CD4-positive, alpha-beta T cell treated with Interferon alpha-2 for 1 hour (primary cell): ENCODE results near the gene PTPRE.

Experiments
- DNase-seq, 2 donors: peaks; one replicate each; pipeline ENCODE4 v3.0.0-alpha.2; 2020 to 2022

PTPRE gene

DNA sequence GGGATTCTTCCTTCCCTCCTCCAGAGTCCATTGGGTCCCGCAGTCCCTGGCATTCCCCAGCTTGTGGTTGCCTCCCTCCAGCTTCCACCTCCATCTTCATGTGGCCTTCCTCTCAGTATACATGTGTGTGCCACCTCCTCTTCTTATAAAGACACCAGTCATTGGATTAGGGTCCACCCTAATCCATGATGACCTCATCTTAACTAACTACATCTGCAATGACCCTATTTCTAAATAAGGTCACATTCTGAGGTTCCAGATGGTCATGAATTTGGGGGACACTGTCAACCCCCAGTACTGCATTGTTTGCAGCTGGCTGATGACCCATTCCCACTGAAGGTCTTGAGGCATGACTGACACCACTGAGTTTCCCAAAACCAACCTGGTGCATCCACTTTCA lies 99.0 kb downstream of the PTPRE start:
- no peak for DNase-seq

- no peak for DNase-seq
Observed at GRCh38 chr10:128007056-128007455, 100.2 kb downstream of the PTPRE start.

DNA sequence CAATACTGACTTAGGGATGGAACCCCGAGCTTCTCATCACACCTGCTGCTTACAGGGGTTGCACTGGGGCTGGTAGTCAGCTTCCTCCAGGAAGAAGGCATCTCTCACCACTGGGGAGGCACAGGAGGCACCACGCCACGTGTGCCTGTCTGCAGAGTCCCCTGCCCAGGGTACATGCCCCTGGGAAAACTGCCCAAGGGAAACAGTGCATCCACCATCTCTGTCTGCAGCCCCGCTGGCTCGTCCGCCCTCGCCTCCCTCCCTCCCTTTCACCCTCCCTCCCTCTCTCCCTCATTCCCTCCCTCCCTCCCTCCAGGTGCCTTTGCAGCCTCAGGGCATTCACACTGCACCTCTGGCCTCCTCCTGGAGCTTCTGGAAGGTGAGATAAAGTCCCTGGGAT lies 101.1 kb downstream of the PTPRE start:
- DNase-seq, result no peak

GRCh38 chr10:128008521-128009250 lies 101.8 kb downstream of the PTPRE start:
- no peak for DNase-seq

DNA sequence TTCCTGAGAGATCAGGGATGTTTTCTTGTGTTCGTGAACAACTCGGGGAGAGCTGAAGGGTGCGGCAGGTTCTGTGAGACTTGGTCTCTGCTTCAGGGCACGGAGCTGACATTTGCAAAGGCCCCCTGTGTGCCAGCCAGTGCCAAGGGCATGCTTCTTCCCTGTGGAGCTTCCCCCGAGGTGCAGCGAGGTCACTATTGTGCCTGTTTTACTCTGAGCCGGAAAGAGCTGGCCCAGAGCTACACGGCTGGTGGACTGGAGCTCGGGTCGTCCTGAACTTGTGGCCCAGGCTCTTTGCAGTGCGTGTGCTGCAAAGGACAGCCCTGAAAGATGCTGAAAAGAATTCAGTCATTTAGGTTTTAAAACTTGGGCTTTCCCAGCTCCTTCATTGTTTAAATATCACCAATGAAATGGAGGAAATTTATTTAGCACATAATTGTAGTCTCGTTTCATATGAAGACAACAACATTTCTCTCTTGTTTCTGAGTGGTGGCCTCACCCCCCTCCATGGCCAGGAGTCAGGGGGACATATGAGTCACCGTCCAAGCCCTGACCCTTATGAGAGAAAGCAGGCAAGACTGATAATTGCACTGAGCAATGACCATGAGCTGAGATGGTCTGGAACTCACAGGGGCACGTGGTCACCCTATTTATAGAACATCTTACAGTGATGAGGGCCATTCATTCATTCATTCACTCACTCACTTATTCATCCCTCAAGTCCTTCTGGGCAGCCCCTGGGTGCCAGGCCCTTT lies 102.6 kb downstream of the PTPRE start:
- no peak for DNase-seq

DNA sequence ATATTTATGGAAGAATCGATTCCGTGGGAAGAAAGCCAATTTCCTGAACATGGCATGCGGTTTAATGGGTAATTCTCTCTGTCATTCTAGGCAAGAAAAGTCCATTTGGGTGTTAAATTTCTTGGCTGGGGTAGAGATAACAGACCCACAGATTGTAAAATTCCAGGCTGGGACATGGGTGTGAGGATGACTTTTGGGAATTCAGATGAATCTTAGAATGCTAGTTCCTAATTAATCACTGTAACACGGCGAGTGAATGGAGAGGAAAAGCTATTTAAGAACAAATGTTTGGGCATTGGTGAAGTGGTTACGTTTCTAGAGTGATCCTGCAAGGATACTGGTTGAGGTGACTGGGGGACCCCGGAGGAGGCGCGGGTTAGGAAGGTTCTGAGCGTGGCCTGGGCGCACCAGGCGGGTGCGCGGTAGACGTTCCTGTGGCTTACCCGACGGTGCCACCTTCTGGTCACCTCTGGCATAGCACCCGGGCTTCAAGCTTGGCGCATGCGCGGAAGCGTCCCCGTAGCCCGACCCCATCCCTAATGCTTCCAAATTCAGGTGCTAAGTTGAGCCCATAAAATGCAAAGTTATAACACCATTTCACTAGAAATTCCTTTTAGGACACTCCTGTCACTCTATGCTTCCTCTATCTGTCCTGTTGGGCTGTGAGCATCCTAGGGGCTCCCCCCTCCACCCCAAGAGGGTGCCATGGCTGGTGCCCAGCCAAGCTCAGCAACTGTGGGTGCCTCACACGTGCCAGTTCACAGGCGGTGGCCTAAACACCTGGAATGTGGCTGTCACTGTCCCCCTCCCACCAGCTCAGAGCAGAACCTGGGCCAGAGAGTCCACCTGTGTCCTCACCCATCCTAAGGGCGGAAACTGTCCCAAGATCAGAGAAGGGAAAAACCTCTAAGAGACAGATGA lies 104.4 kb downstream of the PTPRE start:
- peak; percentile 83 to 88 for DNase-seq

GRCh38 chr10:128013626-128014025 lies 106.7 kb downstream of the PTPRE start:
- DNase-seq, result no peak

DNA sequence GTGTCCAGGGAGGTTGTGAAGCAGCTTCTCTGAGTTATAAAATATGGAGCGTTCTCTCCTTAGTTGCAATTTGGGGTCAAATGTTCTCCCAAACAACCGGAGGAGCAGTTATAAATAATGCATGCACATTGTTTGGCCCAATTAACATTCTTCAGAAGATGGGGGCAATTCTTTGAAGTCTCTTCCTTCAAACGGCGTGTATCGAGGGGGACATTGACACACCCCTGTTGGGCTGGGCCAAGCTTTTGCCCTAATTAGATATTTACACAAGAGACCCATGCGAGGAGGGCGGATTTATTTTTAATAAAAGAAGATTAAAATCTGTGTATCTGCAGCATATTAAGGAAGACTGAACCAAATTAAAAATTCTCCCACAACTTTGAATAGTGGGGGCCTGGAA lies 107.3 kb downstream of the PTPRE start:
- no peak for DNase-seq

DNA sequence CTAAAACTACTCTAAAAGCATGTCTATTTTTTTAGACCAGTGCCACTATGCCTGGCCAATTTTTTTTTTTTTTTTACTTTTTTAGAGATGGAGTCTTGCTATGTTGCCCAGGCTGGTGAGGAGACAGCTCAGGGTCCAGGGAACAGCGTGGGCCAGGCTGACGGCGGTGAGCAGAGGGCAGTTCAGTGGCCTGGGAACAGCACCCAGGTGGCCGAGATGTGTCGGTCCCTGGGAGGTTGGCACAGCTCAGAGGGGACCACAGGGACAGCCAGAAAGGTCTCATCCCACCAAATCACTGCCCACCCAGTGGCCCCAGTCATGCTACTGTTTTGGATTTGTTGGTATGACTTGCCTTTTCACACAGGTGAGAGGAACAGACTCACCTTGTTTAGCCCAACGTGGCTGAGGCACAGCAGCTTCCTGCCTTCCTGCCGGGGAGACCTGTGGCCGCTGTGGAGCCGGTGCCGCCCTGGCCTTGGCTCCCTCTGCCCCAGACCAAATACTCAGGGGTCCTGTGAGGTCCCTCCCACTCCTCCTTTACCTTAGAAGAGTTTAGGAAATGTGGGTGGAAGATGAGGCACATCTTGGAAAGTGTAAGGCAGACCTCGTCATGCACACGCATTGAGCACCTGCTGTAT lies 109.6 kb downstream of the PTPRE start:
- no peak for DNase-seq

DNA sequence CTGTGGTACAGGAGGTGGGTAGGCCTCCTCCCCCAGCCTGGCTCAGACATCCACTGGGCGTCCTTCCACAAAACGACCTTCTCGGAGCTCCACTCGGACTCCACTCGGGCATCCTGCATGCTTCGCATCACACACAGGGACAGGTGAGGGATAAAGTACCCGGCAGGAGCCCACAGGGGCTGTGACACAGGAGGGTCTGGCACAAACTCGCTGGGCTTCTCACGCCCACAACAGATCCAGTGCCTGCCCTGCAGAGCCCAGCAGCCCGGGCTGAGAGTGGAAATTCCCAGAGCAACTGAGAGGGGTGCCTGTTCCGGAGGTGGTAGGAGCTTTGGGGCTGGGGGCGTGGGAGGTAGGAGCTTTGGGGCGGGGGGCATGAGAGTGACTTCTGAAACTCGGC lies 110.9 kb downstream of the PTPRE start:
- DNase-seq, result no peak

DNA sequence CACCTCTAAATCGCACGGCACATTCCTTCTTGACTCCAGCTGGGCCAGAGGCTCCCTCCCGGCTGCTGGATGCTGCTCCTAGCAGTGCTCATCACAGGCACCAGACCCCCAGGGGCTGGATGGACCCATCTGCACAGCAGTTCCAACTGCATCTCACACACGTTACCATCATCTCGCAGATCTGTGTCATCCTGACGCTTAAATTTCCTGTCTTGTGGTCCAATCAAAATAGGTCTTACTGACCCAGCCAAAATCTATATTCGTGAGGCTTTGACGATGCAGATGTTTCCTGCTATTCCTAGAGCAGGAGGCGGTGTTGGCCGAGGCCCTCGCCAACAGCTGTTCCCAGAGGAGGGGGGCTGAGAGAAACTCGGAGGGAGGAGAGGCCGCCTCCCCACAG lies 111.3 kb downstream of the PTPRE start:
- DNase-seq, result no peak

GRCh38 chr10:128018691-128019090 lies 111.8 kb downstream of the PTPRE start:
- no peak for DNase-seq

GRCh38 chr10:128022261-128023196 lies 115.6 kb downstream of the PTPRE start:
- no peak for DNase-seq

GRCh38 chr10:128024426-128024825 lies 117.5 kb downstream of the PTPRE start:
- no peak for DNase-seq

GRCh38 chr10:128025437-128025836 lies 118.5 kb downstream of the PTPRE start:
- DNase-seq, result no peak

- DNase-seq, result no peak
Observed at GRCh38 chr10:128025951-128026350, 119.0 kb downstream of the PTPRE start.

GRCh38 chr10:128026615-128027300 lies 119.9 kb downstream of the PTPRE start:
- no peak for DNase-seq

DNA sequence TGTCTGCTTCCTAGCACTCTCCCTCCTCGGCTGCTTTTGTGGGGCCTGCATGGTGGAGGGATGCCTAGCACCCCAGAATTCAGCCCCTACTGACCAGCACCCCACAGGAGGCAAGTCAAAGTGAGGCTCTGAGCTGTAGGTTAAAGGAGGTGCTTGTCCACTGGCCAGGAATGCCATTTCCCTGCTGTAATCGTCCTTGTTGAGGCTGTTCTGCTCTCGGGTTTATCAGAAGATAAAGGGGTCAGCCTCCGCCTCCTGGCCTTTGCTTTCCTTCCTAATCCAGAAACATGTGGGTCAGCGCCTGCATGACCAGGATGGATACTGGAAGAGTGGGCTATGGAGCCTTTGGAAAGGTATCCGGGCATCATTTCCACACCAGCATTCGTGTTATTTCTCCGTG lies 120.4 kb downstream of the PTPRE start:
- DNase-seq, result no peak

DNA sequence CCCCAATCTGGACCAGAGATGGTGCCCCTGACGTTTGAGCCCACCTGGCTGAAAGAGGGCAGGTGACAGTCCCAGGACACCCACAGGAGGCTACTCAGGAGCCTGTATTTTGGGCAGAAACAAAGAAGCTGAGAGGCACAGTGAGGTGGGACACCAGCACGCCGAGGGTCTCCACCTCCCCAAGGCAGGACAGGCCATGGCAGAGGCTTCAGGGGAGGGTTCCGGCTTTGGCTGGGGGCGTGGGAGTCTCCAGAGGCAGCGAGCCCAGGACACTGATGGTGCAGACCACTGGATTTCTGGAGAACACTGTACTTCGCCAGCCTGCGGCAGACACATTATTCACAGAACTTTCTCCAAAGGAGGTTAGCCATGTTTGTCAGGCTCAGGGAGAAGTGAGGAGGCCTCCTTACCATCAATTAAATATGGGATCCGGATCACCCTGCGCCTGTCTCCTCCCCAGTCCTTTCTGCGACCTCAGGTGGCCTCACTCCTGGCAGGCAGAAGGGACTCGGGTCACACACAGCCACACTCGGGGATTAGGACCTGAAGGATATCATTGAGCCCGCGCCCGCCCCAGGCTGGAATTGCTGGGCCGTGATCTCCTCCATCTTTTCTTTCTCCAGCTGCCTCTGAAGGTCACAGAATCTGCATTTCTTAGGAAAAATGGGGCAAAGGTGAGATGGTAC lies 121.1 kb downstream of the PTPRE start:
- no peak for DNase-seq

GRCh38 chr10:128028508-128029289 lies 121.8 kb downstream of the PTPRE start:
- no peak for DNase-seq
